ENCODE measurements around the gene NAGA. TPM values are rescaled to one million over a fixed set of nuclear protein-coding genes. Genes with fewer than 3 reads are reported as not detected.

Gene NAGA
- total RNA-seq, 1 donor from 2014 or later = 18.7 TPM

GRCh38 chr22:42066126-42066761 lies 4.4 kb downstream of the NAGA start:
- H3K4me3 ChIP-seq (ENCODE audit: low read depth, low read length) = no peak overlapping the region
- H3K36me3 ChIP-seq (ENCODE audit: control insufficient read depth, insufficient read depth, low read length) = peaks cover 12% of the 10 kb centered on the region
- FAIRE-seq = no peak
- no peak for TF ChIP-seq CTCF (IDR thresholded peaks at IDR 0.05; ENCODE audit: insufficient read depth, low read length, severe bottlenecking)
- no peaks in the 10 kb centered on the region for H3K27me3 ChIP-seq (ENCODE audit: control insufficient read depth, insufficient read depth, low read length)
- DNase-seq (ENCODE audit: low read depth) = no peak

- no peak for FAIRE-seq
- Histone ChIP-seq H3K36me3 (ENCODE audit: control insufficient read depth, insufficient read depth, low read length) (peaks cover 12% of the 10 kb centered on the region), H3K4me3 (ENCODE audit: low read depth, low read length) (no peak overlapping the region), H3K27me3 (ENCODE audit: control insufficient read depth, insufficient read depth, low read length) (no peaks in the 10 kb centered on the region)
- no peak for DNase-seq (ENCODE audit: low read depth)
- TF ChIP-seq CTCF (IDR thresholded peaks at IDR 0.05; ENCODE audit: insufficient read depth, low read length, severe bottlenecking) = no peak
Observed at GRCh38 chr22:42065438-42066125, 5.0 kb downstream of the NAGA start.

- H3K36me3 ChIP-seq (ENCODE audit: control insufficient read depth, insufficient read depth, low read length) = peaks cover 14% of the 10 kb centered on the region
- no peak for DNase-seq (ENCODE audit: low read depth)
Observed at GRCh38 chr22:42064629-42065028, 6.0 kb downstream of the NAGA start.

GRCh38 chr22:42062506-42063170 lies 8.0 kb downstream of the NAGA start:
- DNase-seq (ENCODE audit: low read depth) = no peak
- no peak for TF ChIP-seq CTCF (IDR thresholded peaks at IDR 0.05; ENCODE audit: insufficient read depth, low read length, severe bottlenecking)
- Histone ChIP-seq H3K27me3 (ENCODE audit: control insufficient read depth, insufficient read depth, low read length) (no peaks in the 10 kb centered on the region), H3K36me3 (ENCODE audit: control insufficient read depth, insufficient read depth, low read length) (peaks cover 10% of the 10 kb centered on the region), H3K4me3 (ENCODE audit: low read depth, low read length) (no peak overlapping the region)
- no peak for FAIRE-seq

More at GRCh38 chr22:42064629-42065028, 6.0 kb downstream of the NAGA start:
- Histone ChIP-seq H3K4me3 (ENCODE audit: low read depth, low read length) (no peak overlapping the region), H3K27me3 (ENCODE audit: control insufficient read depth, insufficient read depth, low read length) (no peaks in the 10 kb centered on the region)
- no peak for TF ChIP-seq CTCF (IDR thresholded peaks at IDR 0.05; ENCODE audit: insufficient read depth, low read length, severe bottlenecking)
- FAIRE-seq = no peak

- no peak overlapping the region for H3K4me3 ChIP-seq (ENCODE audit: low read depth, low read length)
- DNase-seq (ENCODE audit: low read depth) = no peak
- no peak for FAIRE-seq
- H3K27me3 ChIP-seq (ENCODE audit: control insufficient read depth, insufficient read depth, low read length) = no peaks in the 10 kb centered on the region
- H3K36me3 ChIP-seq (ENCODE audit: control insufficient read depth, insufficient read depth, low read length) = peaks cover 5% of the 10 kb centered on the region
- no peak for TF ChIP-seq CTCF (IDR thresholded peaks at IDR 0.05; ENCODE audit: insufficient read depth, low read length, severe bottlenecking)
Observed at GRCh38 chr22:42061041-42061440, 9.6 kb downstream of the NAGA start.
